Measurements from ENCODE around the gene RBM20. TPM values are rescaled to one million over a fixed set of nuclear protein-coding genes. Genes with fewer than 3 reads are reported as not detected.

The RBM20 gene
- total RNA-seq, 4 donors from 2014 or later, result 0.54 to 4.3 (median 1.5) TPM

- DNase-seq, result peak; percentile 59 to 63
- H3K4me1 ChIP-seq, result peaks cover 67 to 72% of the 10 kb centered on the region in 2 donors
- no peaks in the 10 kb centered on the region for H3K36me3 ChIP-seq
- no peak overlapping the region for H3K4me3 ChIP-seq (replicated peaks in 1 of 3)
- no peaks in the 10 kb centered on the region for H3K27me3 ChIP-seq
- 79 to 80% methylated on average over 6 to 7 of the region's 7 CpGs for WGBS, 2 donors
- no peaks in the 10 kb centered on the region for H3K9me3 ChIP-seq
- intact Hi-C loops (cut with DNase I), result no loop called here
- no peak for TF ChIP-seq CTCF (IDR thresholded peaks at IDR 0.05)
- peak in 1 of 2 donors; percentile 20 for TF ChIP-seq POLR2A (IDR thresholded peaks at IDR 0.05)
- peak overlapping the region; percentile 81 to 94 (median 89) for H3K27ac ChIP-seq
These were observed 191.7 kb downstream of the RBM20 start for GRCh38 chr10:110835841-110836240.

- no peaks in the 10 kb centered on the region for H3K9me3 ChIP-seq
- no peaks in the 10 kb centered on the region for H3K27me3 ChIP-seq
- TF ChIP-seq POLR2A (IDR thresholded peaks at IDR 0.05) (no peak), CTCF (IDR thresholded peaks at IDR 0.05) (no peak)
- WGBS, 2 donors, result 85 to 91% methylated on average over 3 of the region's 3 CpGs
- no peak for DNase-seq
- no peaks in the 10 kb centered on the region for H3K36me3 ChIP-seq
- peak overlapping the region; percentile 81 to 94 (median 89) for H3K27ac ChIP-seq
- no peak overlapping the region for H3K4me3 ChIP-seq (replicated peaks in 1 of 3)
- intact Hi-C loops (cut with DNase I), result no loop called here
- peaks cover 76 to 80% of the 10 kb centered on the region in 2 donors for H3K4me1 ChIP-seq
These were observed 192.6 kb downstream of the RBM20 start for GRCh38 chr10:110836706-110837105.

- Histone ChIP-seq H3K4me3 (replicated peaks in 1 of 3) (no peak overlapping the region), H3K27me3 (no peaks in the 10 kb centered on the region), H3K4me1 (peaks cover 83 to 89% of the 10 kb centered on the region in 2 donors), H3K27ac (peak overlapping the region; percentile 81 to 94 (median 89)), H3K36me3 (no peaks in the 10 kb centered on the region), H3K9me3 (no peaks in the 10 kb centered on the region)
- 75 to 86% methylated on average over 2 of the region's 2 CpGs for WGBS, 2 donors
- DNase-seq, result no peak
- TF ChIP-seq POLR2A (IDR thresholded peaks at IDR 0.05) (peak in 1 of 2 donors; percentile 34), CTCF (IDR thresholded peaks at IDR 0.05) (no peak)
- intact Hi-C loops (cut with DNase I), result no loop called here
These were observed 193.5 kb downstream of the RBM20 start for GRCh38 chr10:110837418-110838171.

- TF ChIP-seq POLR2A (IDR thresholded peaks at IDR 0.05), result peak in 1 of 2 donors; percentile 53
- TF ChIP-seq CTCF (IDR thresholded peaks at IDR 0.05), result no peak
- intact Hi-C loops (cut with DNase I), result no loop called here
- Histone ChIP-seq H3K36me3 (no peaks in the 10 kb centered on the region), H3K4me3 (replicated peaks in 1 of 3) (no peak overlapping the region), H3K27ac (peak overlapping the region; percentile 89 to 93 (median 91)), H3K27me3 (no peaks in the 10 kb centered on the region), H3K4me1 (peaks cover 84 to 95% of the 10 kb centered on the region in 2 donors), H3K9me3 (no peaks in the 10 kb centered on the region)
- DNase-seq, result peak; percentile 97 to 98
- WGBS, 2 donors, result 36 to 49% methylated on average over 5 of the region's 5 CpGs
These were observed 196.2 kb downstream of the RBM20 start for GRCh38 chr10:110840225-110840922.

Data from thyroid gland (tissue), 4 donors.